Measurements from ENCODE around the gene IRF3.

DNA sequence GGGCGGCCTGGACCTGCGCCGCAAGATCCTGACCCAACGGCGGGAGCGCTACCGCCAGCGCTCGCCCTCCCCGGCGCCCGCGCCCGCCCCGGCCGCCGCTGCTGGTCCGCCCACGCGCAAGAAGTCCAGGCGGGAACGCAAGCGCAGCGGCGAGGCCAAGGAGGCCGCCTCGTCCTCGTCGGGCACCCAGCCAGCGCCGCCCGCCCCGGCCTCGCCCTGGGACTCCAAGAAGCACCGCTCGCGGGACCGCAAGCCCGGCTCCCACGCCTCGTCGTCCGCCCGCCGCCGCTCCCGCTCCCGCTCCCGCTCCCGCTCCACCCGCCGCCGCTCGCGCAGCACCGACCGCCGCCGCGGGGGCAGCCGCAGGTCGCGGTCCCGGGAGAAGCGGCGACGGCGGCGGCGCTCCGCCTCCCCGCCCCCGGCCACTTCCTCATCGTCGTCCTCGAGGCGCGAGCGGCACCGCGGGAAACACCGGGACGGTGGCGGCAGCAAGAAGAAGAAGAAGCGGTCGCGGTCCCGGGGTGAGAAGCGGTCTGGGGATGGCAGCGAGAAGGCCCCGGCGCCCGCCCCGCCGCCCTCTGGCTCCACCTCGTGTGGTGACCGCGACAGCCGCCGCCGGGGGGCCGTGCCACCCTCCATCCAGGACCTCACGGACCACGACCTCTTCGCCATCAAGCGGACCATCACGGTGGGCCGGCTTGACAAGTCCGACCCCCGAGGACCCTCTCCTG lies 13.7 kb downstream of the IRF3 start:
- TF ChIP-seq CTCF (IDR thresholded peaks at IDR 0.05; ENCODE audit: low read depth, low read length, poor library complexity, severe bottlenecking) (no peak), EZH2phosphoT487 (IDR thresholded peaks at IDR 0.05; ENCODE audit: borderline replicate concordance, low read length) (no peak)

Measured in DOHH2 (cell line).